ENCODE results near the gene IRX4. TPM values are rescaled to one million over a fixed set of nuclear protein-coding genes. Genes with fewer than 3 reads are reported as not detected.

The IRX4 gene
- total RNA-seq, 2 donors from 2014 or later: not detected

- H3K27me3 ChIP-seq (replicated peaks; ENCODE audit: insufficient read depth): no peaks in the 10 kb centered on the region
- no peak for TF ChIP-seq CTCF (IDR thresholded peaks at IDR 0.05)
- no peak for ATAC-seq (ENCODE audit: insufficient number of reproducible peaks, low FRiP score, low read depth)
Observed at GRCh38 chr5:1852324-1852947, 30.3 kb downstream of the IRX4 start.

GRCh38 chr5:1851290-1851934 lies 31.3 kb downstream of the IRX4 start:
- Histone ChIP-seq H3K27me3 (replicated peaks; ENCODE audit: insufficient read depth) (no peaks in the 10 kb centered on the region), H3K27ac (no peak overlapping the region), H3K9me3 (no peaks in the 10 kb centered on the region), H3K4me1 (ENCODE audit: control insufficient read depth in 1 of 2, low read depth in 2 of 2) (no peaks in the 10 kb centered on the region), H3K36me3 (no peaks in the 10 kb centered on the region), H3K4me3 (no peak overlapping the region)
- TF ChIP-seq CTCF (IDR thresholded peaks at IDR 0.05): no peak
- no peak for DNase-seq (ENCODE audit: low spot score)
- no peak for ATAC-seq (ENCODE audit: insufficient number of reproducible peaks, low FRiP score, low read depth)

More at GRCh38 chr5:1852324-1852947, 30.3 kb downstream of the IRX4 start:
- DNase-seq (ENCODE audit: low spot score): no peak
- Histone ChIP-seq H3K9me3 (no peaks in the 10 kb centered on the region), H3K36me3 (no peaks in the 10 kb centered on the region), H3K4me1 (ENCODE audit: control insufficient read depth in 1 of 2, low read depth in 2 of 2) (no peaks in the 10 kb centered on the region), H3K4me3 (no peak overlapping the region), H3K27ac (no peak overlapping the region)

GRCh38 chr5:1850324-1851154 lies 32.2 kb downstream of the IRX4 start:
- TF ChIP-seq CTCF (IDR thresholded peaks at IDR 0.05): no peak
- H3K9me3 ChIP-seq: no peaks in the 10 kb centered on the region
- no peak overlapping the region for H3K4me3 ChIP-seq
- ATAC-seq (ENCODE audit: insufficient number of reproducible peaks, low FRiP score, low read depth) (no peak), DNase-seq (ENCODE audit: low spot score) (no peak)
- no peaks in the 10 kb centered on the region for H3K27me3 ChIP-seq (replicated peaks; ENCODE audit: insufficient read depth)
- H3K36me3 ChIP-seq: no peaks in the 10 kb centered on the region
- no peaks in the 10 kb centered on the region for H3K4me1 ChIP-seq (ENCODE audit: control insufficient read depth in 1 of 2, low read depth in 2 of 2)
- no peak overlapping the region for H3K27ac ChIP-seq

GRCh38 chr5:1847611-1848010 lies 35.1 kb downstream of the IRX4 start:
- DNase-seq (ENCODE audit: low spot score) (no peak), ATAC-seq (ENCODE audit: insufficient number of reproducible peaks, low FRiP score, low read depth) (no peak)
- Histone ChIP-seq H3K4me3 (no peak overlapping the region), H3K27ac (no peak overlapping the region), H3K36me3 (no peaks in the 10 kb centered on the region), H3K9me3 (no peaks in the 10 kb centered on the region), H3K4me1 (ENCODE audit: control insufficient read depth in 1 of 2, low read depth in 2 of 2) (no peaks in the 10 kb centered on the region), H3K27me3 (replicated peaks; ENCODE audit: insufficient read depth) (no peaks in the 10 kb centered on the region)
- no peak for TF ChIP-seq CTCF (IDR thresholded peaks at IDR 0.05)

- no peak for ATAC-seq (ENCODE audit: insufficient number of reproducible peaks, low FRiP score, low read depth)
Observed at GRCh38 chr5:1847056-1847455, 35.7 kb downstream of the IRX4 start.

More at GRCh38 chr5:1847056-1847455, 35.7 kb downstream of the IRX4 start:
- Histone ChIP-seq H3K4me3 (no peak overlapping the region), H3K27me3 (replicated peaks; ENCODE audit: insufficient read depth) (no peaks in the 10 kb centered on the region), H3K36me3 (no peaks in the 10 kb centered on the region), H3K27ac (no peak overlapping the region), H3K4me1 (ENCODE audit: control insufficient read depth in 1 of 2, low read depth in 2 of 2) (no peaks in the 10 kb centered on the region), H3K9me3 (no peaks in the 10 kb centered on the region)
- no peak for DNase-seq (ENCODE audit: low spot score)
- TF ChIP-seq CTCF (IDR thresholded peaks at IDR 0.05): no peak

All from thoracic aorta (tissue), 2 donors.